Dermis blood vessel endothelial cell (primary cell): Measurements from ENCODE around the gene TAF10. TPM values are rescaled to one million over a fixed set of nuclear protein-coding genes. Genes with fewer than 3 reads are reported as not detected.

Source experiments
- DNase-seq: peaks from one replicate; pipeline ENCODE4 v3.0.0; 2010
- total RNA-seq: library from RNA; depleted of rRNA; stranded (reverse); fragments of >200 nt; gene quantifications from 2 replicates; pipeline ENCODE4 v1.2.3, GENCODE V29; 2014

TAF10 gene
- total RNA-seq, 1 donor from 2014 or later = 34.2 TPM

DNA sequence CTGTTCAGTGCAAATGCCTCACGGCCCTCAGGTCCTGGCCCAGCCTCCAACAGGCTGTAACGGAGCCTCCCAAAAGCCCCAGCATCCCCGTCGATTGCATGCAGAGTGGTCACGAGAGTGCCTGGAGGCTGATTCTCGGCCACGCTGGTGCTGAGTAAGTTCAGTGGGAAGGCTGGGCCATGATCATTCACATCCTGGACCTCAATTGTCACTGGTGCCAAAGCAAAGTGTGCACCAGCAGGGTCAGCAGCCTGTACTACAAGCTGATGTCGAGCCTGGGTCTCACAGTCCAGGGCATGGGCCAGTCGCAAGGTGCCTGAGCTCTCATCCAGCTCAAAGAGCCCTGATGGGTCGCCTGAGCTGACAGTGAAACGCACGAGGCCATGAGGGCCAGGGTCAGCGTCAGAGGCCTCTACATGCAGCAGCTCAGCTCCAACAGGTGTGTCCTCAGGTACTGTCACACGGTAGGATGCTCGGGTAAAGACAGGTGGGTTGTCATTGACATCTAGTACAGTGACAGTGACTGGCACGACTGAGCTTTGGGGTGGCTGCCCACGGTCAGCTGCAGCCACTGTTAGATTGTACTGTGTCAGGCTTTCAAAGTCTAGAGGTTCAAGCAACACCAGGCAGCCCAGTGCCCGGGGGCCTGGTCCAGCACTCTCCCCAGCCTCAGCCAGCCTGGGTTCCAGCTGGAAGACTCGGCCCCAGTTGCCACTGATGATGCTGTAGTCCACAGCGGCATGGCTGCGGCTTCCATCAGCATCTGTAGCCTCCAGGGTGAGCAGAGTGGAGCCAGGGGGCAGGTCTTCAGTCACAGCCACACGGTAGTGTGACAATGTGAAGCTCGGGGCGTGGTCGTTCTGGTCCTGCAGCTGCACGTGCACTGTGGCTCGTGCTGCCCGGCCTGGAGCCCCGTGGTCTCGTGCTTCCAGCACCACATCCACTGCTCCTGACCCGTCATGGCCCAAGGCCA is 11.7 kb upstream of the TAF10 start:
- DNase-seq = no peak

- peak; percentile 77 for DNase-seq
These were observed 10.5 kb upstream of the TAF10 start for GRCh38 chr11:6622261-6623171.

GRCh38 chr11:6621711-6622211 is 9.7 kb upstream of the TAF10 start:
- DNase-seq = no peak

- DNase-seq = no peak
These were observed 8.6 kb upstream of the TAF10 start for GRCh38 chr11:6620636-6621035.

DNA sequence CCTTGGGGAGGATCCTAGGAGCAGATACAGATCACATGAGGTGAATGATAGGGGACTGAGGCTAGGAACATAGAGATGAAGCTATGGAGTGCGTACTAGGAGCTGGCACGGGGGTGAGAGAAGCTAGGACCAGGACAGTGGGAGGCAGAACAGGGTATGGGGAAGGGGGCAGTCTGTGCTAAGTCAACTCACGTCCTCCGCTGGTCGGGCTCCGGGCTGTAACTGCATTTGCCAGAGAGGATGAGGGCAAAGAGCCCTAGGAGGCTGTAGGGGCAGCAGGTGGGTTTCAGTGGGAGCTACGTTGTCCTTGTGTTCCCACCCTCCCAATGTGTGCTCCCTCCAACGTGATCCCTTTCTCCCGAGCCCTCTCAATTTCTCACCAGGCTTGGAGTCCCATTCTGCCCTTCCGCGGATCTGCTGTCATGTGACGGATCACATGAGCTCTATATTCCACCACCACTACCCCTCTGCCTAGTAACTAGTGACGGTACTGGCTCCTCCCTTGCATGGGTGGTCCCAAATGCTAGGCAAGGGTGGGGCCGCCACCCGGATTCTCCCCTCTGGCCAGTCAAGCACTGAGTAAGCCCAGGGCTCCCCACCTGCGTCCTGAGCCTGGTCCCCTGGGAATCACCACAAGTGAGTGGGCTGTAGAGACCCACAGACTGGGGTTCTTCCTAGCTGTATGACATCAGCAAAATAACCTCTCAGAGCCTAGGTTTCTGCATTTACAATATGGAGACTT is 7.2 kb upstream of the TAF10 start, which contains the start of gene TPP1:
Gene TPP1 (minus strand): TSS at position 419 of the 742 bp plus-strand sequence. CDS start 22 bp downstream, at position 397.
- peak; percentile 98 for DNase-seq

- DNase-seq = peak; percentile 91
These were observed 6.3 kb upstream of the TAF10 start for GRCh38 chr11:6618117-6619003.

- peak; percentile 65 for DNase-seq
These were observed 5.3 kb upstream of the TAF10 start for GRCh38 chr11:6617315-6617781.

- DNase-seq = no peak
These were observed 4.7 kb upstream of the TAF10 start for GRCh38 chr11:6616596-6617250.

GRCh38 chr11:6615882-6616585 is 4.0 kb upstream of the TAF10 start:
- DNase-seq = peak; percentile 22

DNA sequence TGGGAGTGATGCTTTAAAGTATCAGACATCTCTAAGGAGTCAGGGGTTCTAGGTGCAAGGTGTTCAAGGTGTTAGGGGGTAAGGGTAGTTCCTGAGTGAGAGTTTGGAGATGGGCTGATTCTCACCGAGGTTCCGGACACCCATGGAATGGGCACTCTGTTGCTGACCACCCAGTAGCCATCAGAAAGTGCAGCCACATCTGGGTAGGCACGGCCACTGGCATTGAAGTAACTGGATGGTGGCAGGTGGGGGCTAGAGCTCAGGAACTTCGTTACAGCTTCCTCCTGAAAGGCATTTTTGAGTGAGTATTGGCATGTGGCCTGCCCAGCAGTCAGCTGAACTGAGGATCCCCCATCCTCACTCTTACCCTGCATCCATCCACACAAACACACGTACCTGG is 3.0 kb upstream of the TAF10 start:
- no peak for DNase-seq

DNA sequence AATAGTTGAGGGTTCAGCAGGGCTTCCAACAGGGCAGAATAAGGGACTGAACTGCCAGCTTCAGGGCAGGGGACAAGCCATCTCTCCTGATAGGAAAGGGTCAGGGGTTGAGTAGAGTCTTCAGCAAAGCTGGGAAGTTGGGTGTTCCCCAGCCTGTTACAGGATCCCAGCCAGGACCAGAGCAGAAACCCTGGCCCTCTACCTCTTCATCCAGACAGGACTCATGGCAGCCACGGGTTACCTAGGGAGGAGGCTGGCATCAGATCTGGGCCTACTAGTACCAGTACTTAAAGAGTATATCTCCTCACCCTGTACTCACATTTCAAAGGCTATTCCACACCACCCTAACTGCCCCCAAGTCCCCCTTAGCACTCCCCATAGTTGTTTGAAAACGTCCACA is 2.4 kb upstream of the TAF10 start:
- DNase-seq = no peak

GRCh38 chr11:6613496-6613895 is 1.5 kb upstream of the TAF10 start:
- no peak for DNase-seq

- no peak for DNase-seq
These were observed 128 bp downstream of the TAF10 start for GRCh38 chr11:6611963-6612212.

- peak; percentile 59 for DNase-seq
These were observed 689 bp downstream of the TAF10 start for GRCh38 chr11:6611092-6611962.

GRCh38 chr11:6610591-6610990 is 1.4 kb downstream of the TAF10 start:
- no peak for DNase-seq

DNA sequence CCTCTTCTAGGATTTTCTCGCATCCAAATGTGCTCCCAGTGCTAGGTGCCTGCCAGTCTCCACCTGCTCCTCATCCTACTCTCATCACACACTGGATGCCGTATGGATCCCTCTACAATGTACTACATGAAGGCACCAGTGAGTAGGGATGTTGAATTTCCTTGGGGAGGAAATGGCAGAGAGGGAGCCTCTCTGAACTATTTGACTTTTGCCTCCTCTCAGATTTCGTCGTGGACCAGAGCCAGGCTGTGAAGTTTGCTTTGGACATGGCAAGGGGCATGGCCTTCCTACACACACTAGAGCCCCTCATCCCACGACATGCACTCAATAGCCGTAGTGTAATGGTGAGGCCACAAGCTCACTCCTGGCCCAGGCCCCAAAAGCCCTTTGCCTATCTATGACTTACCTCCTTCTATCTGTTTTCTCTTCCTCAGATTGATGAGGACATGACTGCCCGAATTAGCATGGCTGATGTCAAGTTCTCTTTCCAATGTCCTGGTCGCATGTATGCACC is 2.5 kb downstream of the TAF10 start:
- DNase-seq = no peak

GRCh38 chr11:6608726-6609501 is 3.1 kb downstream of the TAF10 start:
- DNase-seq = no peak

- no peak for DNase-seq
These were observed 4.0 kb downstream of the TAF10 start for GRCh38 chr11:6608011-6608410.
